K562 (cell line): ENCODE measurements around the gene DIAPH1. TPM values are rescaled to one million over a fixed set of nuclear protein-coding genes. Genes with fewer than 3 reads are reported as not detected.

Experiments used
- ATAC-seq: fragments of 200-7000 bp; cut with Tn5 transposase; 3 replicates; pipeline ENCODE4 v1.9.1; 2020; ENCODE audit warnings: moderate library complexity
- BruUV-seq: library from RNA; stranded (reverse); fragments of 400-500 nt; replicated peaks from 2 replicates; lab custom pipeline; 2021; lab: Mats Ljungman, UMichigan
- CTCF ChIA-PET: fragments of 300-600 bp; formaldehyde crosslinking; extraction: SDS; loops from one replicate; lab custom pipeline; 2021; ENCODE audit warnings: low intra/inter-chr PET ratio; lab: Yijun Ruan, JAX
- POLR2A ChIA-PET: fragments of 300-600, 350-650 bp; sonication (Branson Sonifier 250); formaldehyde crosslinking; extraction: SDS; loops from one replicate; lab custom pipeline; 2021; ENCODE audit warnings: antibody characterized with exemption, inconsistent platforms; lab: Yijun Ruan, JAX
- DNase-seq, 4 experiments: peaks; one replicate each; pipeline versions ENCODE4 v3.0.0 to v3.0.0-alpha.2; 2011 to 2018; ENCODE audit warnings: low spot score in 3 of 4, mixed read lengths in 3 of 4; ENCODE audit errors: extremely low read depth in 1 of 4
- FAIRE-seq: peaks from 2 replicates; lab custom pipeline; 2011; peaks lifted over from hg19 to GRCh38; lab: Jason Lieb, UNC
- H2AFZ ChIP-seq: 2 replicates; pipeline ENCODE4 v1.6.0; 2011; ENCODE audit warnings: low read depth, low read length, control low read depth, inconsistent platforms
- H3K27ac ChIP-seq: fragments of 200-600 bp; 3 replicates; pipeline ENCODE4 v1.8.0; 2011; ENCODE audit warnings: low read depth, mild to moderate bottlenecking, control low read depth, inconsistent platforms, low read length, moderate library complexity, mixed read lengths; ENCODE audit errors: extremely low read depth
- H3K27me3 ChIP-seq, 2 experiments: fragments of 300-600 bp in 1 of 2; 2 replicates in 1 of 2; 3 replicates in 1 of 2; pipeline versions ENCODE4 v1.6.0 to v1.8.0; 2011; ENCODE audit warnings: inconsistent platforms in 2 of 2, low read length in 2 of 2, mild to moderate bottlenecking in 1 of 2, mixed read lengths in 1 of 2, moderate library complexity in 1 of 2; ENCODE audit not compliant: control insufficient read depth in 2 of 2, insufficient read depth in 2 of 2
- H3K36me3 ChIP-seq: fragments of 300-600 bp; 3 replicates; pipeline ENCODE4 v1.8.0; 2011; ENCODE audit warnings: mild to moderate bottlenecking, low read length, inconsistent platforms; ENCODE audit not compliant: control insufficient read depth, insufficient read depth
- H3K4me1 ChIP-seq, 2 experiments: fragments of 200-600 bp in 1 of 2; replicated peaks in 1 of 2; 2 replicates in 1 of 2; 3 replicates in 1 of 2; pipeline versions ENCODE4 v1.5.1 to v1.8.0; 2011; ENCODE audit warnings: inconsistent platforms in 2 of 2, low read length in 2 of 2, mild to moderate bottlenecking in 1 of 2, mixed read lengths in 1 of 2, moderate library complexity in 1 of 2; ENCODE audit not compliant: control insufficient read depth in 2 of 2, insufficient read depth in 2 of 2
- H3K4me2 ChIP-seq: 2 replicates; pipeline ENCODE4 v1.6.1; 2011; ENCODE audit warnings: low read length, control low read depth, inconsistent platforms, mixed read lengths; ENCODE audit not compliant: insufficient read depth
- H3K4me3 ChIP-seq: fragments of 200-600 bp; sonication (generic), shearing (Covaris generic); 2 replicates; pipeline ENCODE4 v1.5.1; 2016; ENCODE audit warnings: control low read depth, inconsistent platforms
- H3K79me2 ChIP-seq: fragments of 200-600 bp; 3 replicates; pipeline ENCODE4 v1.8.0; 2011; ENCODE audit warnings: low read length, inconsistent platforms; ENCODE audit not compliant: control insufficient read depth, insufficient read depth
- H3K9ac ChIP-seq, 2 experiments: 2 replicates each; pipeline versions ENCODE4 v1.6.0 to v1.6.1; 2011; ENCODE audit warnings: low read depth in 2 of 2, low read length in 2 of 2, control low read depth in 1 of 2, inconsistent platforms in 1 of 2, mild to moderate bottlenecking in 1 of 2, mixed read lengths in 1 of 2; ENCODE audit not compliant: insufficient read depth in 1 of 2
- H3K9me1 ChIP-seq: one replicate; pipeline ENCODE4 v1.6.0; 2011; ENCODE audit warnings: inconsistent platforms, mild to moderate bottlenecking, low read length, moderate library complexity; ENCODE audit not compliant: control insufficient read depth, insufficient read depth
- H3K9me3 ChIP-seq: replicated peaks from 2 replicates; pipeline ENCODE4 v1.5.1; 2011; ENCODE audit warnings: low read depth, low read length, inconsistent platforms; ENCODE audit not compliant: control insufficient read depth, insufficient read depth
- H4K20me1 ChIP-seq: replicated peaks from 2 replicates; pipeline ENCODE4 v1.6.1; 2011; ENCODE audit warnings: low read length, inconsistent platforms, mixed read lengths; ENCODE audit not compliant: control insufficient read depth, insufficient read depth
- DLX4 ChIP-seq: fragments of 250-450 bp; sonication (Bioruptor Pico); IDR thresholded peaks from 2 replicates; pipeline ENCODE4 v1.6.1; 2021; ENCODE audit warnings: mild to moderate bottlenecking
- EP300 ChIP-seq: IDR thresholded peaks from 2 replicates; pipeline ENCODE4 v1.6.1; 2012; ENCODE audit warnings: low read length, improper control_type of control experiment
- FOXJ2 ChIP-seq: fragments of 200-800 bp; sonication (Bioruptor generic); IDR thresholded peaks from 2 replicates; pipeline ENCODE4 v1.6.1; 2016; ENCODE audit warnings: missing genetic modification characterization, missing compliant biosample characterization
- HDAC2 ChIP-seq: fragments of 450-650 bp; IDR thresholded peaks from 2 replicates; pipeline ENCODE4 v1.6.1; 2016; ENCODE audit warnings: mild to moderate bottlenecking
- MXI1 ChIP-seq: IDR thresholded peaks from 2 replicates; pipeline ENCODE4 v1.6.1; 2011; ENCODE audit warnings: low read depth, mild to moderate bottlenecking, improper control_type of control experiment, low read length
- POLR2A ChIP-seq: fragments of 450-650 bp; conservative IDR thresholded peaks from 2 replicates; pipeline ENCODE4 v1.6.1; 2016
- SRF ChIP-seq, 2 experiments: fragments of 250-450, 450-650 bp in 1 of 2; sonication (Bioruptor Pico) in 1 of 2; sonication (generic) in 1 of 2; formaldehyde crosslinking; IDR thresholded peaks; 2 replicates each; pipeline versions ENCODE4 v1.5.0 to v1.5.1; 2020 to 2022; ENCODE audit warnings: mild to moderate bottlenecking in 1 of 2, missing genetic modification reagents in 1 of 2
- STAT6 ChIP-seq: sonication (generic); formaldehyde crosslinking; IDR thresholded peaks from 2 replicates; pipeline ENCODE4 v1.8.1; 2023; ENCODE audit warnings: mild to moderate bottlenecking, missing genetic modification reagents
- SUPT5H ChIP-seq: fragments of 450-650 bp; IDR thresholded peaks from 2 replicates; pipeline ENCODE4 v1.6.1; 2016
- ZNF165 ChIP-seq: fragments of 250-450 bp; sonication (Bioruptor Pico); IDR thresholded peaks from 2 replicates; pipeline ENCODE4 v1.4.0; 2020; ENCODE audit warnings: borderline replicate concordance
- ZNF644 ChIP-seq: fragments of 200-800 bp; sonication (Bioruptor generic); IDR thresholded peaks from 2 replicates; pipeline ENCODE4 v1.6.1; 2016; ENCODE audit warnings: low read depth, missing genetic modification characterization, missing compliant biosample characterization
- WGBS: fragments of 100-300 bp; shearing (Covaris generic); methylation state at CpG from one replicate; pipeline ENCODE4 v1.1.6; 2016; ENCODE audit warnings: low coverage, mixed read lengths; ENCODE audit not compliant: insufficient coverage; ENCODE audit errors: missing lambda C conversion rate; 5-methylcytosine and 5-hydroxymethylcytosine counted together
- in situ Hi-C: fragments of 300-500 bp; cut with MboI; formaldehyde crosslinking; loops from 4 replicates; pipeline ENCODE4 v1.15.0; 2018; ENCODE audit warnings: inconsistent platforms, mixed read lengths
- intact Hi-C: fragments of 100-400 bp; cut with micrococcal nuclease; formaldehyde crosslinking; loops from 2 replicates; pipeline ENCODE4 v1.14.2; 2022
- polyA plus RNA-seq, 8 experiments: library from polyadenylated mRNA; depleted of rRNA in 4 of 8; stranded (reverse) in 5 of 8; unstranded in 3 of 8; fragments of >200 nt; fragmentation: Nextera tagmentation in 2 of 8; fragmentation: Illumina TruSeq in 1 of 8; extraction: Ambion mirVana in 2 of 8; extraction: Trizol in 1 of 8; gene quantifications; 2 replicates each; pipeline versions ENCODE4 v1.2.1 to v1.2.3, GENCODE V29; 2011 to 2014; ENCODE audit warnings: inconsistent platforms in 1 of 8, missing spikeins in 1 of 8
- total RNA-seq, 7 experiments: library from RNA; depleted of rRNA in 6 of 7; stranded (reverse); fragments of >200 nt in 6 of 7; fragmentation: Illumina TruSeq in 2 of 7; extraction: Trizol in 2 of 7; gene quantifications; 2 replicates each; pipeline versions ENCODE4 v1.2.1 to v1.2.3, GENCODE V29; 2011 to 2021; ENCODE audit warnings: low replicate concordance in 1 of 7
- TF ChIP-seq, protein P1 (sequence below): fragments of 250-450 bp; sonication (Bioruptor Pico); IDR thresholded peaks from 2 replicates; pipeline ENCODE4 v1.5.0; 2020; ENCODE audit warnings: mild to moderate bottlenecking
- TF ChIP-seq, protein P2 (sequence below): sonication (generic); formaldehyde crosslinking; IDR thresholded peaks from 2 replicates; pipeline ENCODE4 v1.8.1; 2023; ENCODE audit warnings: mild to moderate bottlenecking, missing genetic modification reagents
- TF ChIP-seq, protein P3 (sequence below): fragments of 450-650 bp; formaldehyde crosslinking; conservative IDR thresholded peaks from 2 replicates; pipeline ENCODE4 v1.4.0; 2022; ENCODE audit warnings: mild to moderate bottlenecking, missing genetic modification characterization

Gene DIAPH1
- total and polyA plus RNA-seq, 9 of the 15 experiments (the other 6 are each of a cell fraction or from before 2014, with no cell fraction given) = 60.8 to 328 (median 97.8) TPM

- peak overlapping the region; percentile 90 for H3K4me2 ChIP-seq
- FAIRE-seq = peak; percentile 54
- in situ Hi-C loops = no loop called here
- TF ChIP-seq SRF (CRISPR knock-in tag; IDR thresholded peaks at IDR 0.05) = peak in 1 of 2 experiments; percentile 70; a peak in 1 of 4 replicates
- TF ChIP-seq, protein P1, sequence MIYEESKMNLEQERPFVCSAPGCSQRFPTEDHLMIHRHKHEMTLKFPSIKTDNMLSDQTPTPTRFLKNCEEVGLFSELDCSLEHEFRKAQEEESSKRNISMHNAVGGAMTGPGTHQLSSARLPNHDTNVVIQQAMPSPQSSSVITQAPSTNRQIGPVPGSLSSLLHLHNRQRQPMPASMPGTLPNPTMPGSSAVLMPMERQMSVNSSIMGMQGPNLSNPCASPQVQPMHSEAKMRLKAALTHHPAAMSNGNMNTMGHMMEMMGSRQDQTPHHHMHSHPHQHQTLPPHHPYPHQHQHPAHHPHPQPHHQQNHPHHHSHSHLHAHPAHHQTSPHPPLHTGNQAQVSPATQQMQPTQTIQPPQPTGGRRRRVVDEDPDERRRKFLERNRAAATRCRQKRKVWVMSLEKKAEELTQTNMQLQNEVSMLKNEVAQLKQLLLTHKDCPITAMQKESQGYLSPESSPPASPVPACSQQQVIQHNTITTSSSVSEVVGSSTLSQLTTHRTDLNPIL (CRISPR knock-in tag) = no peak
- TF ChIP-seq STAT6 (CRISPR knock-in tag) = no peak
- peak; percentile 57 for TF ChIP-seq SUPT5H
- TF ChIP-seq, protein P2, sequence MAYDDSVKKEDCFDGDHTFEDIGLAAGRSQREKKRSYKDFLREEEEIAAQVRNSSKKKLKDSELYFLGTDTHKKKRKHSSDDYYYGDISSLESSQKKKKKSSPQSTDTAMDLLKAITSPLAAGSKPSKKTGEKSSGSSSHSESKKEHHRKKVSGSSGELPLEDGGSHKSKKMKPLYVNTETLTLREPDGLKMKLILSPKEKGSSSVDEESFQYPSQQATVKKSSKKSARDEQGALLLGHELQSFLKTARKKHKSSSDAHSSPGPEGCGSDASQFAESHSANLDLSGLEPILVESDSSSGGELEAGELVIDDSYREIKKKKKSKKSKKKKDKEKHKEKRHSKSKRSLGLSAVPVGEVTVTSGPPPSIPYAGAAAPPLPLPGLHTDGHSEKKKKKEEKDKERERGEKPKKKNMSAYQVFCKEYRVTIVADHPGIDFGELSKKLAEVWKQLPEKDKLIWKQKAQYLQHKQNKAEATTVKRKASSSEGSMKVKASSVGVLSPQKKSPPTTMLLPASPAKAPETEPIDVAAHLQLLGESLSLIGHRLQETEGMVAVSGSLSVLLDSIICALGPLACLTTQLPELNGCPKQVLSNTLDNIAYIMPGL (CRISPR knock-in tag) = no peak
- TF ChIP-seq EP300 = peak; percentile 50
- TF ChIP-seq ZNF644 = no peak
- TF ChIP-seq DLX4 = no peak
- no peak for TF ChIP-seq FOXJ2 (tag)
- TF ChIP-seq, protein P3, sequence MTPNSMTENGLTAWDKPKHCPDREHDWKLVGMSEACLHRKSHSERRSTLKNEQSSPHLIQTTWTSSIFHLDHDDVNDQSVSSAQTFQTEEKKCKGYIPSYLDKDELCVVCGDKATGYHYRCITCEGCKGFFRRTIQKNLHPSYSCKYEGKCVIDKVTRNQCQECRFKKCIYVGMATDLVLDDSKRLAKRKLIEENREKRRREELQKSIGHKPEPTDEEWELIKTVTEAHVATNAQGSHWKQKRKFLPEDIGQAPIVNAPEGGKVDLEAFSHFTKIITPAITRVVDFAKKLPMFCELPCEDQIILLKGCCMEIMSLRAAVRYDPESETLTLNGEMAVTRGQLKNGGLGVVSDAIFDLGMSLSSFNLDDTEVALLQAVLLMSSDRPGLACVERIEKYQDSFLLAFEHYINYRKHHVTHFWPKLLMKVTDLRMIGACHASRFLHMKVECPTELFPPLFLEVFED = no peak
- no peak; the same call in 1 of the 2 replicates for TF ChIP-seq HDAC2
- no peak for TF ChIP-seq ZNF165 (CRISPR knock-in tag)
- peak; percentile 57 for TF ChIP-seq POLR2A
- no peak for TF ChIP-seq MXI1
Measured at GRCh38 chr5:141618030-141618803, 583 bp downstream of the DIAPH1 start.

More at GRCh38 chr5:141618030-141618803, 583 bp downstream of the DIAPH1 start:
- ChIA-PET CTCF (interaction anchor here (0.6 to 2.9 kb wide), 2 partner anchors 26 to 288 kb away, joined by 3 to 57 read pairs; no protein-coding TSS in a partner anchor), POLR2A (interaction anchor here (0.8 to 3.6 kb wide), 14 partner anchors 8 to 105 kb away, joined by 3 to 25 read pairs (median 8); partner anchors contain the start of genes HDAC3 and RELL2)
- peaks cover 55% of the 10 kb centered on the region for H3K79me2 ChIP-seq
- H3K36me3 ChIP-seq = peaks cover 69% of the 10 kb centered on the region
- H3K9me1 ChIP-seq = no peaks in the 10 kb centered on the region
- H3K4me1 ChIP-seq = peaks cover 3 to 4% of the 10 kb centered on the region in 2 experiments; a peak in 3 of 5 replicates
- H2AFZ ChIP-seq = peak overlapping the region; percentile 43
- no peaks in the 10 kb centered on the region for H3K9me3 ChIP-seq
- intact Hi-C loops = loop anchor here (2.0 to 10.0 kb wide), 3 partner anchors 13 to 1503 kb away; partner anchors contain the start of gene PURA
- H4K20me1 ChIP-seq = no peaks in the 10 kb centered on the region
- peak overlapping the region; percentile 86 to 91 for H3K9ac ChIP-seq
- ATAC-seq (peak; percentile 62), DNase-seq (peak in 2 of 4 experiments; percentile 68 to 87)
- WGBS = under 1% methylated on average over 20 of the region's 36 CpGs
- peak overlapping the region; percentile 89 for H3K27ac ChIP-seq
- no peaks in the 10 kb centered on the region for H3K27me3 ChIP-seq
- peak overlapping the region; percentile 97 for H3K4me3 ChIP-seq
- BruUV-seq = no TSS peak
